HG02642 (cell line): ENCODE measurements around the gene RNASE8.

ENCODE experiments used
- ATAC-seq: cut with Tn5 transposase; IDR thresholded peaks from one replicate; pipeline ENCODE4 v1.9.1; 2021; ENCODE audit warnings: mild to moderate bottlenecking; ENCODE audit not compliant: unreplicated experiment, poor library complexity

Gene RNASE8

DNA sequence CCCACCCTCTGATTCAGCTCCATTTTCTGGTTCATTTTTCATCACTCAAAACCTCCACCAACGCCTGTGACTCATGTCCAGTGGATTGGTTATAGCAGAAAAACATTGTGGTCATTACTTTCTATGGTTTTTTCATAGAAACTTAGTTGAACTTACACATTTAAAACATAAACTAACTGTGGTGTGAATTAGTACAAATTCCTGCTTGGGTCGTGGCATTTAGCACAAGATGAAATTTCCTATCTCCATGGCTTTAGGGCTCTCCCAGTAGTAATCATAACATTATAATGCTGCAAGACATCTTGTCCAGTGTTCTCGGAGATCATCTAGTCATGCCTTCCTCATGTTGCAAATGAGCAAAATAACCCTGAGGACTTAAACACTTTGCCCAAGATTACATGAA, 8.3 kb upstream of the RNASE8 start:
- ATAC-seq = no peak

- ATAC-seq = no peak
Measured at GRCh38 chr14:21050597-21050996, 7.0 kb upstream of the RNASE8 start.

DNA sequence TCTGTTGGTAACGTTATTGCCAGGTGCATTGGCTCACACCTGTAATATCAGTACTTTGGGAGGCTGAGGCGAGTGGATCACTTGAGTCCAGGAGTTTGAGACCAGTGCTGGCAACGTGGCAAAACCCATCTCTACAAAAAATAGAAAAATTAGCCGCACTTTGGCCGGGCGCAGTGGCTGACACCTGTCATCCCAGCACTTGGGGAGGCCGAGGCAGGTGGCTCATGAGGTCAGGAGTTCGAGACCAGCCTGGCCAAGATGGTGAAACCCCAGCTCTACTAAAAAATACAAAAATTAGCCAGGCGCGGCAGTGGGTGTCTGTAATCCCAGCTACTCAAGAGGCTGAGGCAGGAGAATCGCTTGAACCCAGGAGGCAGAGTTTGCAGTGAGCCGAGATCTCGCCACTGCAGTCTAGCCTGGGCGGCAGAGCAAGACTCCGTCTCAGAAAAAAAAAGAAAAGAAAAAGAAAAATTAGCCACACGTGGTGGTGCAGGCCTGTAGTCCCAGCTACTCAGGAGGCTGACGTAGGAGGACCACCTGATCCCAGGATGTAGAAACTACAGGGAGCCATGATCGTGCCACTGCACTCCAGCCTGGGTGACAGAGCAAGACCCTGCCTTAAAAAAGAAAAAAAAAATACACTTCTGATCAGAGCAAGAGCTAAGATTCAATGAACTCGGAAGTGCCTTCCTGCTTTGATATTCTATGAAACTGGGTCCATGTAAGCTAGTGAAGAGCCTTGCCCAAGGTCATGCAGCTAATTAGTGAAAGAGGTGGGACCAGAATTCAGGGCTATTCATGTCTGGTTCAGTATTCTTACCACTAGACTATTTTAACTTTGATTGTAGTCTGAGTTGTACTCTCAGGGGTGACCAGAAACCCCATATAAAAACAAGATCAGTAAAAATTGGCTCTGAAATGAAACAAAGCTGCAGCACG, 4.2 kb upstream of the RNASE8 start:
- no peak for ATAC-seq

GRCh38 chr14:21054123-21054767, 3.4 kb upstream of the RNASE8 start:
- ATAC-seq = no peak

DNA sequence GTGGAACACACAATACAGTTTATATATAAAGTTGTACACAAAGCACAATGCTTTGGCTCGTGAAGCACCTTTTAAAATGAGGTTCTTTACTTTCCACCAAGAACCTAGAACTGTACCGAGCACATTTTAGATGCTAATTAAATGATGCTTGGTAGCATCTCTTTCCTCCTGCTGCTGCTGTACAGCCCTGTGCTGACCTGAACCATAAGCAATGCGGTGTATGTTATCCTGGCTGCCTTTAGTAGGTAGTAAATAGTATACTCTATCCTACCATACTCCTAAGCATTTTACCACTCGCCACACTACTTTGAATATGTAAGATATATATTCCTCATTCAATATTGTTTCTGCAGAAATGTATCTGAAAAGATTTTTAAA, 2.9 kb upstream of the RNASE8 start:
- ATAC-seq = no peak

DNA sequence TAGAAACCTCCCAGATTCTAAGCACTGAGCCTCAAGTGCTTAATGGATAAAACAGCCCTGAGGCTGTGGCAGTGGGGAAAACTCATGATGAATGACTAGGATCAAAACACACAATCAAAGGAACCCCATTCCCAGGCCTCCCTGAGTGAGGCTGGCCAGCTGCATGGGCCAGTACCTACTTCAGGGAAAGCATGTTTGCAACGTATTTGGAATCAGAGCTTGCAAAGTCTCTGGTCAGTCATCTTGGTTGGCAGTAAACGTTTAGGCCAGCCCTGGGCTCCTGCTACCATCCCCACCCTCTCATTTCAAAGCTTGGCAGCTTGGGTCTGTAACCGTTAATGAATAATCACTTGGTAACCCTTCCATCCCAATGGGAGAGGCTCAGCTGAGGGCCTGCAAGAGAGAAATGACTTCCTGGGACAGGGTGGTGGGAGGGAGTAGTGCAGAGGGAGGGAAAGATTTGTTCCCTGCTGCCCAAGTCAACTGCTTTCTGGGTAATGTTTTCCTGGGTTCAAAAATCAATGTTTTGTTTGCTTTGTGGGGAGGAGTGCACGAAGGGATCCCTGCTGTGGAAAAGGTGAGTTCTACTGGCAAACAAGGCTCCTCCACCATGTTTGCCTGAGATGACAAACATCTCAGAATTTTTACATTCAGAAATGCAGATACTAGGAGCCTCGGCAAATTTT, 2.0 kb upstream of the RNASE8 start:
- ATAC-seq = no peak

GRCh38 chr14:21056520-21057163, 980 bp upstream of the RNASE8 start:
- no peak for ATAC-seq

GRCh38 chr14:21058903-21059302, 1.3 kb downstream of the RNASE8 start:
- ATAC-seq = no peak

- no peak for ATAC-seq
Measured at GRCh38 chr14:21059842-21060613, 2.4 kb downstream of the RNASE8 start.

DNA sequence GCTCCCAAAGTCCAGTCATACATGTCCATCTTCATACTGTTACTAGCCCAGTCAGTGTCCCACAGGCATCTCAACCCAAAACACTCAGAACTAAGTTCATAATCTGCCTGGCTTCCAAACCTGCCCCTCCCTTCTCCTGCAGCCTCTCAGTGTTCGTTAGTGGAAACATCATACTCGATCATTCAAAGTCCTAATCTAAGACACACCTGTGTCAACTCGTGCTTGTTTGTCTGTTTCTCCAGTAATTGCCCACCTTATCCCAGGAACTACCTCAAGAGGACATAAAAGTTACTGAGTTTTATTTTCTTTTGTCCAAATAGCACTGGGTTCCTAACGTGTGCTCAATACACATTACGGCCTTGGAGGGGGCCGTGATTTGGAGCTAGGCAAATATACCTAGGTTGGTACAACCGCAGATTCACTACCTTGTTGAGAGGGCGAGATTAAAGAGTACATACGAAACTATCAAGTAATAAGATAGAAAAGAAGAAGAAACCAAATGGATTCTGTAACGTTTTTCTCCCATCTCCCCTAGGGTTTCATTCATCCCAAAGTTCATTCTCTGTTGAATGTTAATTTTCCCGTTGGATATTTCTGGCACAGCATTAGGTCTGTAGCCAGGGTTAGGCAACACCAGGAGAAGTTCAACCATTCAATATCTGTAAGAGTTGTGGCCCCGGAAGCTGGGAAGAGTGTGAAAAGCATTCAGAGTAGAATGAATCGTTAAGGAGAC, 3.2 kb downstream of the RNASE8 start:
- no peak for ATAC-seq

DNA sequence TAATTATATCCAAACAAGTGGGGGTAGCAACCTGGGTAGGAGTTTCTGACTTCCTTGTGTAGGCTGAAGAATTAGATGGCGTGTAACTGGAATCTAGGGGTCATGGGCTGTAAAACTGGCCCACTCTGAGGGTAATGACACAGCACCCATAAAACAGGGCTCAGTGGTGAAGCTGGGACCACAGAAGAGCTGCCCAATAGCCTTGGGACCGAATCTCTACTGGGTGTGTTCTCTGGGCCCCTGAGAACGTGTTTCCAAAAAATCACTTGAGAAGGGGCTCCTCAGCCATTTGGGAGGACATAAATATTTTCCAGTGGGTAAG, 3.7 kb downstream of the RNASE8 start:
- no peak for ATAC-seq

DNA sequence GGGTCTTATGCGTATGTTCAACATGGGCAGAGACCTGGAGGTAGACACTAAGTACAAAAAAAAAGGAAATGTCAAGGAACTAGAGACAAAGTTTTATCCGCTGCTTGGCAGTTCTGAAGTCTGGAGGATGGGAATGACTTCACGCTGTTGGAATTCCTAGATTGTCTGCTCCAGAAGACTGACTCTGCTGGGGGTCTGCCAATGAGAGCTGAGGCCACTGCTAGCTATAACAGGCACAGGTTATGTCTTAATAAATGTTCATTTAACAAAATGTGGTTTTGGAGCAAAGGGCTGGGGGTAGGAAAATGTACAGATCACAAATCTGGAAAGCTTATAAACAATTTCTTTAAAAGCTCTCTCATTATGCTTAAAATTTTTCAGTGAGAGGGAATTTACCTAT, 5.9 kb downstream of the RNASE8 start:
- ATAC-seq = no peak

GRCh38 chr14:21066882-21067502, 9.4 kb downstream of the RNASE8 start:
- no peak for ATAC-seq

DNA sequence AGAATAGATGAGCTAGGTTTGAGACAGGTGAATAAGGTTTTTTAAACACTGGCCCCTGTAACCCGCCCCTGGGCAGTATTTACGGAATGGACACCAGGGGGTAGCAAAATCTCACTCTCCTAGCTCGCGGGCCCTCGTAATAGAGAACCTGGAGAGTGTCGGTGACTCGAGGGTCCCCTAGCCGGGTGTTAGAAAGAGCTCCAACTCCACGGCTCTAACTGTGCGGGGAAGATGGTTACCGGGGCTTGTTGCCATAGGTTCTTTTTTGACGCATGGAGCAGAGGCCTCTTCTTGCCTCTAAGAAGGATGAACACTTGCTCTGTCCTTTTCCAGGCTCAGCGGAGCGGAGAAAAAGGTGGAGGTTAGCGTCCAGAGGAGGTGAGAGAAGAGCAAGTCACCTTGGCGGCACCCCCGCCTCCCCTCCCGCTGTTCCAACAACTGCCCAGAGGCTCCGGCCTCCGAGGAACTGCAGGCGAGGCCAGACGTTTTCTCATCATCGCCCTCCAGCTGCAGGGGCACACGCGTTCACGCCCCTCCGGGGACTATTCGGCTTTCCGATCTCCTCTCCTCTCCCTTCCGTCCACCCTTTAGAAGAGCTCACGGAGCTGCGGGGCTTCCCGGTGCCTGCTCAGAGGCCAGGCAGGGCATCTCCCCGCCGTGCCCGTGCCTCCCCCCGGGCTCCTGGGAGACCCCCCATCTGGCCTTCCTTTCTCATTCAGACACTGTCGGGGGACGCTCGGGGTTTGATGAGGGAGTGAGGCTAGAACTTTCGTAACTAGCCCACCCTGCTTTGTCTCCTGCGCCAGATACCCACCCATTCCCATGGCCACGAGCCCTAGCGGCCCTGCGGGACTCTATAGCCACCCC, 11.1 kb downstream of the RNASE8 start:
- no peak for ATAC-seq

DNA sequence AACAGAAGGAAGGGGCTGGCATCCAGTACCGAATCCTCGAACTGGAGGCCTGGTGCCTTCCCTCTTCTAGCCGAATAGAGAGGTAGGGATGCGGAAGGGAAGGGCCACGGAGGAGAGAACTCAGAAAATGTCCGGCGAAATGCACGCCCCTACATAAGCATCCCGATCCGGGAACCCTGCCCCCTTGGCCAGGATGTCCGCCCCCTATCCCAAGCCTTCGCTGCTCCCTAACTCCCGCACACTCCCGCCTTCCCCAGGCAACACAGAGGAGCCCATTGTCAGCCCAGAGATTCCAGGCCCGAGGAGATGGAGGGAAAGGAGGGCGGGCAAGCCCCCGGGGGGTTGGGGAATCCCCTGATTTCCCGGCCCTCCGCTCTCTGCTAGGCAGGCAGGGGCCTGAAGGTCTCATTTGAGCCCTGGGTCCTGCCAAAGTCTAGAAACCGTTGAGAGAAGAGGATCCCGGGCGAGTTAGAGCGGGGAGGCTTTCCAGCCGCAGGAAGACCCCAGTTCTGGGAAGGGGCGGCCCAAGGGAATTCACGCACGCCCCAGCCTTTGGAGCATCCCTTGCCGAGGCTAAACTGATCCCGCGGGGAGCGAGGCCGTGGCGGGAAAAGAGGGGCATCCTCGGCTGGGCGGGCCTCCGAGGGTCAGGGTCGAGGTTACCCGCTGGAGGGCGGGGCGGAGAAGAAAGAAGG, 11.9 kb downstream of the RNASE8 start:
- no peak for ATAC-seq

DNA sequence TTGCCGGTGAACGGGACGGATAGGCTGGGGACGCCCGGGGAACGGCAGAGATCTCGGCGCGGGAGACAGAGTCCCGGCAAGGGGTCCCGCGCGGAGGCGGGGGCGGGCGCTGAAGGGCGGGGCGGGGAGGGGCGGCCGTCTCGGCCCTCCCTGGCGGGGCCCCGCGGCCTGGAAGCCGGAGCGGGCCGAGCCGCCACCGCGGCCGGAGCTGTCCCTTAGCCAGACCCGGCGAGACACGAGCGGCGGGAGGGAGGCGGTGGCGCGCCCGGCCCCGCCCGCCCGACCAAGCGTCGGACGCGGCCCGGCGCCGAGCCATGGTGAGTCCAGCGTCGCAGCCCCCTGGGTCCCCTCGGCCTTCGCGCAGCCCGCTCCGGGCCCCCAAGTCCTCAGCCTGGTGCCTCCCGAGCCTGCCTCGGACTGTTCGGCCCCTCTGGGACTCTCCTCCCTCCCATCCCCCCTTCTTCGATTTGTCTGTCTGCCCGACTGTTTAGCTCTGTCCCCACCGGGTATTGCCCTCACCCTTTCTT, 12.5 kb downstream of the RNASE8 start, which contains the start of gene ARHGEF40:
ARHGEF40 (plus strand) TSS at position 222 of the 527 bp plus-strand sequence; CDS start at position 315, 93 bp downstream.
- ATAC-seq = no peak

- ATAC-seq = peak; percentile 20
Measured at GRCh38 chr14:21070610-21071224, 13.1 kb downstream of the RNASE8 start.
